Measurements from ENCODE around the gene MSMP. TPM values are rescaled to one million over a fixed set of nuclear protein-coding genes. Genes with fewer than 3 reads are reported as not detected.

Gene MSMP
- polyA plus RNA-seq, 1 donor, result 0.61 TPM

- Histone ChIP-seq H3K4me3 (ENCODE audit: low read length) (peak overlapping the region; percentile 69), H3K27ac (ENCODE audit: low read length) (peak overlapping the region; percentile 93), H3K27me3 (ENCODE audit: control insufficient read depth, insufficient read depth, low read length) (no peaks in the 10 kb centered on the region), H3K36me3 (ENCODE audit: control insufficient read depth, insufficient read depth, low read length) (peaks cover 34% of the 10 kb centered on the region), H3K4me1 (ENCODE audit: control insufficient read depth, insufficient read depth, low read length) (peaks cover 36% of the 10 kb centered on the region), H3K9me3 (ENCODE audit: control insufficient read depth, low read depth, low read length) (no peaks in the 10 kb centered on the region)
- no CpG with 5 or more reads among the region's 14 CpGs for WGBS (ENCODE audit: insufficient coverage, low lambda C conversion rate)
- DNase-seq, result peak; percentile 38 to 74
Observed at GRCh38 chr9:35732800-35733541, 21.1 kb downstream of the MSMP start.

- Histone ChIP-seq H3K27ac (ENCODE audit: low read length) (peak within 1 kb of the TSS; percentile 93), H3K36me3 (ENCODE audit: control insufficient read depth, insufficient read depth, low read length) (peaks cover 27% of the 10 kb centered on the region), H3K9me3 (ENCODE audit: control insufficient read depth, low read depth, low read length) (no peaks in the 10 kb centered on the region), H3K4me3 (ENCODE audit: low read length) (peak within 1 kb of the TSS; percentile 69), H3K4me1 (ENCODE audit: control insufficient read depth, insufficient read depth, low read length) (peaks cover 42% of the 10 kb centered on the region), H3K27me3 (ENCODE audit: control insufficient read depth, insufficient read depth, low read length) (no peaks in the 10 kb centered on the region)
- WGBS (ENCODE audit: insufficient coverage, low lambda C conversion rate), result no CpG with 5 or more reads among the region's 49 CpGs
- DNase-seq, result peak; percentile 98 to 100
Observed at GRCh38 chr9:35732185-35732799, 21.8 kb downstream of the MSMP start, which contains the start of the genes CREB3 and TLN1. Gene CREB3, plus strand, starts transcription at chr9:35732666. Its CDS starts 107 bp downstream, at chr9:35732773. Gene TLN1, minus strand, starts transcription at chr9:35732195. Its CDS starts 6,501 bp downstream, at chr9:35725694.

GRCh38 chr9:35731415-35732184, 22.5 kb downstream of the MSMP start:
- H3K36me3 ChIP-seq (ENCODE audit: control insufficient read depth, insufficient read depth, low read length), result peaks cover 20% of the 10 kb centered on the region
- no peaks in the 10 kb centered on the region for H3K27me3 ChIP-seq (ENCODE audit: control insufficient read depth, insufficient read depth, low read length)
- H3K4me3 ChIP-seq (ENCODE audit: low read length), result peak overlapping the region; percentile 69
- peaks cover 49% of the 10 kb centered on the region for H3K4me1 ChIP-seq (ENCODE audit: control insufficient read depth, insufficient read depth, low read length)
- WGBS (ENCODE audit: insufficient coverage, low lambda C conversion rate), result no CpG with 5 or more reads among the region's 47 CpGs
- peak overlapping the region; percentile 93 for H3K27ac ChIP-seq (ENCODE audit: low read length)
- no peak for DNase-seq
- H3K9me3 ChIP-seq (ENCODE audit: control insufficient read depth, low read depth, low read length), result no peaks in the 10 kb centered on the region

- Histone ChIP-seq H3K27me3 (ENCODE audit: control insufficient read depth, insufficient read depth, low read length) (no peaks in the 10 kb centered on the region), H3K27ac (ENCODE audit: low read length) (peak overlapping the region; percentile 93), H3K4me1 (ENCODE audit: control insufficient read depth, insufficient read depth, low read length) (peaks cover 52% of the 10 kb centered on the region), H3K4me3 (ENCODE audit: low read length) (peak overlapping the region; percentile 69), H3K36me3 (ENCODE audit: control insufficient read depth, insufficient read depth, low read length) (peaks cover 10% of the 10 kb centered on the region), H3K9me3 (ENCODE audit: control insufficient read depth, low read depth, low read length) (no peaks in the 10 kb centered on the region)
- DNase-seq, result no peak
- 75% methylated on average over 2 of the region's 2 CpGs for WGBS (ENCODE audit: insufficient coverage, low lambda C conversion rate)
Observed at GRCh38 chr9:35730486-35730854, 23.6 kb downstream of the MSMP start.

- H3K4me1 ChIP-seq (ENCODE audit: control insufficient read depth, insufficient read depth, low read length), result peaks cover 52% of the 10 kb centered on the region
- H3K36me3 ChIP-seq (ENCODE audit: control insufficient read depth, insufficient read depth, low read length), result peaks cover 10% of the 10 kb centered on the region
- 29% methylated on average over 1 of the region's 6 CpGs for WGBS (ENCODE audit: insufficient coverage, low lambda C conversion rate)
- H3K27me3 ChIP-seq (ENCODE audit: control insufficient read depth, insufficient read depth, low read length), result no peaks in the 10 kb centered on the region
- no peaks in the 10 kb centered on the region for H3K9me3 ChIP-seq (ENCODE audit: control insufficient read depth, low read depth, low read length)
- H3K27ac ChIP-seq (ENCODE audit: low read length), result peak overlapping the region; percentile 69
- H3K4me3 ChIP-seq (ENCODE audit: low read length), result peak overlapping the region; percentile 0
- peak; percentile 29 to 50 for DNase-seq
Observed at GRCh38 chr9:35729700-35730485, 24.2 kb downstream of the MSMP start.

GRCh38 chr9:35729101-35729500, 25.0 kb downstream of the MSMP start:
- no CpG with 5 or more reads among the region's 3 CpGs for WGBS (ENCODE audit: insufficient coverage, low lambda C conversion rate)
- H3K36me3 ChIP-seq (ENCODE audit: control insufficient read depth, insufficient read depth, low read length), result peaks cover 15% of the 10 kb centered on the region
- peak overlapping the region; percentile 0 for H3K4me3 ChIP-seq (ENCODE audit: low read length)
- peak overlapping the region; percentile 69 for H3K27ac ChIP-seq (ENCODE audit: low read length)
- H3K27me3 ChIP-seq (ENCODE audit: control insufficient read depth, insufficient read depth, low read length), result no peaks in the 10 kb centered on the region
- H3K9me3 ChIP-seq (ENCODE audit: control insufficient read depth, low read depth, low read length), result no peaks in the 10 kb centered on the region
- peaks cover 52% of the 10 kb centered on the region for H3K4me1 ChIP-seq (ENCODE audit: control insufficient read depth, insufficient read depth, low read length)
- no peak for DNase-seq

- Histone ChIP-seq H3K4me3 (ENCODE audit: low read length) (no peak overlapping the region), H3K4me1 (ENCODE audit: control insufficient read depth, insufficient read depth, low read length) (peaks cover 44% of the 10 kb centered on the region), H3K27me3 (ENCODE audit: control insufficient read depth, insufficient read depth, low read length) (no peaks in the 10 kb centered on the region), H3K36me3 (ENCODE audit: control insufficient read depth, insufficient read depth, low read length) (peaks cover 23% of the 10 kb centered on the region), H3K9me3 (ENCODE audit: control insufficient read depth, low read depth, low read length) (no peaks in the 10 kb centered on the region), H3K27ac (ENCODE audit: low read length) (peak overlapping the region; percentile 69)
- peak; percentile 55 to 62 for DNase-seq
- 0% methylated on average over 1 of the region's 10 CpGs for WGBS (ENCODE audit: insufficient coverage, low lambda C conversion rate)
Observed at GRCh38 chr9:35728041-35728971, 25.8 kb downstream of the MSMP start.

- Histone ChIP-seq H3K4me1 (ENCODE audit: control insufficient read depth, insufficient read depth, low read length) (peaks cover 42% of the 10 kb centered on the region), H3K27ac (ENCODE audit: low read length) (peak overlapping the region; percentile 69), H3K4me3 (ENCODE audit: low read length) (no peak overlapping the region), H3K36me3 (ENCODE audit: control insufficient read depth, insufficient read depth, low read length) (peaks cover 28% of the 10 kb centered on the region), H3K27me3 (ENCODE audit: control insufficient read depth, insufficient read depth, low read length) (no peaks in the 10 kb centered on the region), H3K9me3 (ENCODE audit: control insufficient read depth, low read depth, low read length) (no peaks in the 10 kb centered on the region)
- no CpG with 5 or more reads among the region's 5 CpGs for WGBS (ENCODE audit: insufficient coverage, low lambda C conversion rate)
- DNase-seq, result no peak
Observed at GRCh38 chr9:35727676-35728040, 26.4 kb downstream of the MSMP start.

- Histone ChIP-seq H3K4me1 (ENCODE audit: control insufficient read depth, insufficient read depth, low read length) (peaks cover 42% of the 10 kb centered on the region), H3K27ac (ENCODE audit: low read length) (peak overlapping the region; percentile 69)
- no CpG with 5 or more reads among the region's 3 CpGs for WGBS (ENCODE audit: insufficient coverage, low lambda C conversion rate)
Observed at GRCh38 chr9:35726931-35727330, 27.1 kb downstream of the MSMP start.

More at GRCh38 chr9:35726931-35727330, 27.1 kb downstream of the MSMP start:
- DNase-seq, result peak; percentile 26 to 35
- Histone ChIP-seq H3K4me3 (ENCODE audit: low read length) (no peak overlapping the region), H3K36me3 (ENCODE audit: control insufficient read depth, insufficient read depth, low read length) (peaks cover 35% of the 10 kb centered on the region), H3K27me3 (ENCODE audit: control insufficient read depth, insufficient read depth, low read length) (no peaks in the 10 kb centered on the region), H3K9me3 (ENCODE audit: control insufficient read depth, low read depth, low read length) (no peaks in the 10 kb centered on the region)

Measured in large intestine (tissue), 3 donors.